HG02678 (cell line): ENCODE results near the gene DACT2.

Experiments used
- ATAC-seq: cut with Tn5 transposase; IDR thresholded peaks from one replicate; pipeline ENCODE4 v1.9.1; 2021; ENCODE audit warnings: mild to moderate bottlenecking, moderate library complexity; ENCODE audit not compliant: unreplicated experiment

DACT2 gene

DNA sequence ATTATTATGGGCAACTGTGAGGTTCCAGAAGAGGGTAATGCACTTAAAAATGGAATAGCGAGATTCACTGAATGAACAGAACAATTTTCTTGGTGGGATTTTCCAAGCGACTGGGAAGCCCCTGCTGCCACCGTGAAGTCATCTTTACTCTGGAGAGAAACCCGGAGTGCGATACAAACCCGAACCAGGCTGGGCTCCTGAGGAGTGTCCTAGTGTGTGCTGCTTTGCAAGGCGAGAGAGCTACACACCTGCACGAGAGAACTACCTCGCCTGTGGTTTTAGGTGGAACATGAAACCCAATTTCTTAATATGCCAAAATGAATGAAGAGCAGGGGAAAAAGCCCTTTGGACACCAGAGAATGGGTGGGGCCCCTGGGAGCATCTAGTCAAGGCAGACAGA is 33.5 kb upstream of the DACT2 start:
- ATAC-seq: no peak

DNA sequence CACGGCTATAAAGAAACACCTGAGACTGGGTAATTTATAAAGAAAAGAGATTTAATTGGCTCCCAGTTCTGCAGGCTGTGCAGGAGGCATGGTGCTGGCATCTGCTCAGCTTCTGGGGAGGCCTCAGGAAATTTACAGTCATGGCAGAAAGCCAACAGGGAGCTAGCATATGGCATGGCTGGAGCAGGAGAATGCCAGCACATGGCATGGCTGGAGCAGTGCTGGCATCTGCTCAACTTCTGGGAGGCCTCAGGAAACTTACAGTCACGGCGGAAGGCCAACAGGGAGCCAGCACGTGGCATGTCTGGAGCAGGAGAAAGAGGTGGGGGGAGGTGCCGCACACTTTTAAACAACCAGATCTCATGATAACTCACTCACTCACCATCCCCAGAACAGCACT is 32.5 kb upstream of the DACT2 start:
- no peak for ATAC-seq

DNA sequence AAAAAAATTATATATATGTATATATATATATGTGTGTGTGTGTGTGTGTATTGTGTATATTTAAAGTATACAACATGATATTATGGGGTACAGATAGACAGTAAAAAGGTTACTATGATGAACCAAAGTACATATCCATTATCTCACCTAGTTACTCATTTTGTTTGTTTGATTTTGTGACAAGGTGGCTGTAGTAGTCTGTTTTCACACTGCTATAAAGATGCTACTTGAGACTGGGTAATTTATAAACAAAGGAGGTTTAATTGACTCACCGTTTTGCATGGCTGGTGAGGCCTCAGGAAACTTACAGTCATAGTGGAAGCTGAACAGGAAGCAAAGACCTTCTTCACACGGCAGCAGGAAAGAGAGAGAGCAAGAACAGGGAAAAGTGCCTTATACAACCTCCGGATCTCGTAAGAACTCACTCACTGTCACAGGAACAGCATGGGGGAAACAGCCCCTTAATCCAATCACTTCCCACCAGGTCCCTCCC is 30.2 kb upstream of the DACT2 start:
- no peak for ATAC-seq

DNA sequence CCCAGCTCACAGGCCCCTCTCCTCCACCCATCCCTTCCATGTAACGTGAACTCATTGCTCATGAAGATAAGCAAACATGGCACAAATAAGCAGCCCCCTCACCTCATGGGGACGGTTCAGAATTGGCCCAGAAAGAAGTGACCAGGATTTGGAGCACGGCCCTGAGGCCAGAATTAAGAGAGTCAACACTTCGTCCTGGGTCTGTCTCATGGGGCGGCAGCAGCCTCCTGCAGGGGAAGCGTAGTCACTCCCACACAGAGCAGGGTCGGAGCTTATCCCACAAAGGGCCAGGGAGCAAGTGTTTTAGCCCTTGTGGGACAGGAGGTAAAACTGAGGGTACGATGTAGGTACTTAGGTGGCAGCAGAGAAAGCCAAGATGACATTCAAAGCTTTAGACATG is 28.6 kb upstream of the DACT2 start:
- ATAC-seq: no peak

DNA sequence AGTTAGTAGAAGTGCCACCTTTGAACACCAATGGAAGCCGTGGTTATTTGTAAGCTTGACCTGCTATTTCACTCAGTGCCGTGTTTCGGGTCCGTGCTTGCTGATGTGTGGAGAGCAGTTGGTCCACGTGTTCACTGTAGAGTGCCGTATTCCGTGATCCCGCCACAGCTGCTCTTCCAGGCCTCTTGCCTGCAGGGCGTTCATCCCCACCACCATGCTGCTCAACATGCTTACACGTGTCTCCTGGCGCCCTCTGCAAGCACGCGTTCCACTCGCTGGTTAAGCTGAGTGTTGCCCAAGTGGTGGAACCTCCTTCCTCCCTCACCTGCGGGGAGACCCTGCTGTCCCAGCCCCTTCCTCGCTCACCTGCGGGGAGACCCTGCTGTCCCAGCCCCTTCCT is 28.0 kb upstream of the DACT2 start:
- no peak for ATAC-seq

DNA sequence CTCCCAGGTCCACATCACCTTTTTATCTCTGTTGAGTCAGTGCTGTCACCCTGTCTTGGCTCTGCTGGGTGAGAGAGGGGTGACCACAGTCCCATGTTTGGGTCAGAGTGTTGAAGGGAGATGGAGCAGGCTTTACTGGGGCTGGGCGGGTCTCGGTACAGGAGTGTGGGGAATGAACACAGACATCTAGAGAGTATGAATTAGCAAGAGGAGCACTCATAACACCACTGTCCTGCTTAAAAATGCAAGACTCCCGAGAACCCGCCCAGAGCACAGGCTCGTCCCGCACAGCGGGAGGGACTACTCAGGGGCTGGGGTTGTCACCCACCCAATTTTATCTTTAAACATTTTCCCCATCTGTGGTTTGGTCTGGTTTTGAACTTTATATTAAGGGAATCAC is 27.5 kb upstream of the DACT2 start:
- ATAC-seq: no peak

DNA sequence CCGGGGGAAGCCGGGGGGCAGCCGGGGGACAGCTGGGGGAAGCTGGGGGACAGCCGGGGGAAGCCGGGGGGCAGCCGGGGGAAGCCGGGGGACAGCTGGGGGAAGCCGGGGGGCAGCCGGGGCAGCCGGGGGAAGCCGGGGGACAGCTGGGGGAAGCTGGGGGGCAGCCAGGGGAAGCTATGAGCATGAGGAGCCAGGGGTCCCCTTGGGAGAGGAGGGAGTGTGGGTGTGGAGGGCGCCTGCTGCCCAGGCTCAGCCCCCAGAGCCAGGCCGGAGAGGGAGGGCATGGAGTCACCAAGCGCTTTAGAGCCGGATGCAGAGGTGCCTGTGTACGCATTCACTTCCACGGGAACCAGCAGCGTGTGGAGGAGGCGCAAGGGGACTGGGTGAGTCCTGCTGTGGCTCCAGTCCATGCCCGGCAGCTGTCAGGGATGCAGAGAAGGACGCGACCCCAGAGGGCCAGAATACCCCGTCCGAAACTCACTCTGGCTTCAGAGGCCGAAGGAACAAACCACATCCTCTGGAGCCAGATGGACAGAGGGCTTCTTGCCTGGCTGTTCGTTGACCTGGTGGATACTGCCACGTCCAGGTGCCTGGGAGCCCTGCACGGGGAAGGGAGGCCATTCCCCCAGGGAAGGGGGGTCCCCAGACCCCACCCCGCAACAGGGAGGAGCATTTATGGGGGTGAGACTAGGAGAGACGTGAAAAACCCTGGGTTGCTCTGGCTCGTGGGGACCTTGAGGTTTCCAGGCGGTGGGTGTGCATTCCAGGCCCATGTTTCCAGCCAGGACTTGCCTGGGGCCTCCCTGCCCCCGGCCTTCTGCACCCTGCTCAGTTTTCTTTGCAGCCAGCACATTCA is 26.5 kb upstream of the DACT2 start:
- no peak for ATAC-seq

DNA sequence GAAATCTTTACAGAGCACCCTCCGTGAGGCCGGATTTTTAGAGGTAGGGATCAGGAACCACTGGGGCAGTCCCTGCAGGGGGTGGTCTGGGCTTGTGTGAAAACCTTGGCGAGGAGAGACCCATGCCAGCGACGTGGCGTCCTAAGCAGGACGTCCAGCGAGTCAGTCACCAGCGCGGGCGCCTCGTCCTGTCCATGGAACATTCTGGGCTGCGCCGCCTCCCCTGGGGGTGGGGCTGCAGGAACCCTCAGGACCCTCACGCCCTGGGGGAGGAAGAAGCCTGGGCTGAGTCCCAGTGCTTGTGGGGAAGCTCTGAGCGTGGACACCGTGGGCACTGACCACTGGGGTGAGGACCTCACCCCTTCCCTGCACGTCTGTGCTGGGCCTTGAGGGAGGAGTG is 25.7 kb upstream of the DACT2 start:
- no peak for ATAC-seq

DNA sequence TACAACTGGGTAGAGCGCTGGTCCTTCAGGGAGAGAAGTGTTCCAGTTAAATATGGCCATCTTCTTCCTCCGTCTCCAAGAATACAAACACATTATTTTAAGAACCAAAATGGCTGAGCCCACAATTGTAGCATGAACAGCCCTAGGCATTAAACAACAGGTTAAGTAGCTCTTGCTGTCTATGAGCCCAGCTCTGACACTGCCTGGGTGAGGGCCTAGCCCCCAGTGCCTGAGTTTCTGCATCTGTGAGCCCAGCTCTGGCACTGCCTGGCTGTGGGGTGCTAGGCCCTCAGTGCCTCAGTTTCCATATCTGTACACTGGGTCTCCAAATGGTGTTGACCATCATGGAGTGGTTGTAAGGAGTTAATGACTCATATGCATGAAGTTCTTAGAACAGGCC is 24.8 kb upstream of the DACT2 start:
- no peak for ATAC-seq

DNA sequence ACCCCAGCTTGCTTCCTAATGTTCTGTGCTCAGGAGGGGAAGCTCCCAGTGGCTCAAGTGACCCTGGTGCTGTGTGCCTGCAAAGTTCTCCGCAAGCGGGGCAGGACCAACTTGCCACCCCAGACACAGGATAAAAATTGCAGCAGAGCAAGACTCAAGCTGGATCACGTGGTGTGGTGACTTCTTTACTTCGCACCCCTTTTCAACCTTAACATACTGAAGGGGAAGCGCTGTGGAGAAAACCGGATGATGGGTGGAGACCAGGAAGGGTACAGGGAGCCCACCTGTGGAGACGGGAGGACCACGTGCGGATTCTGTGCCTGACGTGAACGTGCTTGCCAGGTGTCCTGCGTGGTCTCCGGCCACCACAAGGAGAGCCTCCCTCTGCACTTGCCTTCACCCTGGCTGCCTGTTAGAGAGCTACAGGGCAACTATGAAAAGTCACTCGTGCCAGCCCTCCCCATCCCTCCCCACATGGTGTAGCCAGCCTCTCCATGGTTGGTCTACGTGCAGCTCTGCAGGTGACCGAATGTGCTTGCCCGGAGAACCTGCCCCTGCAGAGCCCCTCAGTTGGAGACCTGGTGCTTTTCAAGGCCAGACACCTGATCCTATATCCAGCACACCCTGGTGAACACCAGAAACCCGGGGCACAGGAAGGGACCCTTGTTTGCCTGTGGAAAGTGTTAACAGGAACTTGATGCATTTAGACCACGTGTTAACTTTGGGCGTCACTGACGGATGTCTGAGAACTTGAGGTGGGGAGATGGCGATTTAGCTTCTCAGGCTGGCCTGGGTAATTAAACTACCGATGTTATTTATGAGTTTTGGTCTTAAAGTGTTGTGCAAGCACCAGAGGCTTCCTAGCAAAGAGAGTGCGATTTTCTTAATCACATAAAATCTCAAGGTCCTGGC is 23.9 kb upstream of the DACT2 start:
- no peak for ATAC-seq

DNA sequence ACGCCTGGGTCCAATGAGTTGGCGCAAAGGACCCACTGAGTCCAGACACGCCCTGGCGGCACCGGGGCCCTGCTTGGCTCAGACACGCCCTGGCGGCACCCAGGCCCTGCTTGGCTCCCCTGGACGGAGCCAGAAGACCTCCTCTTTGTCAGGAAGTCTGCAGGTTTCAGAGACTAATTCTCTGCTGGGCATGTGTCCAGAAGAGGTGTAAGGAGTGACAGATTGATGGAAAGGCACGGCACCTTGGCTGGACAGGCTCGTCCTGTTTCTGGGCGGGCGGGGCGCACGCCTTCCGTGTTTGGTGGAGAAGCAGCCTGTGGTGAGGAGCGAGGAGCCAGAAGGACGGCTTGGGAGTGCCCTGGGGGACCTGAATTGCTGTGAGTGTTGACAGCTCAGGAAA is 23.1 kb upstream of the DACT2 start:
- ATAC-seq: no peak

DNA sequence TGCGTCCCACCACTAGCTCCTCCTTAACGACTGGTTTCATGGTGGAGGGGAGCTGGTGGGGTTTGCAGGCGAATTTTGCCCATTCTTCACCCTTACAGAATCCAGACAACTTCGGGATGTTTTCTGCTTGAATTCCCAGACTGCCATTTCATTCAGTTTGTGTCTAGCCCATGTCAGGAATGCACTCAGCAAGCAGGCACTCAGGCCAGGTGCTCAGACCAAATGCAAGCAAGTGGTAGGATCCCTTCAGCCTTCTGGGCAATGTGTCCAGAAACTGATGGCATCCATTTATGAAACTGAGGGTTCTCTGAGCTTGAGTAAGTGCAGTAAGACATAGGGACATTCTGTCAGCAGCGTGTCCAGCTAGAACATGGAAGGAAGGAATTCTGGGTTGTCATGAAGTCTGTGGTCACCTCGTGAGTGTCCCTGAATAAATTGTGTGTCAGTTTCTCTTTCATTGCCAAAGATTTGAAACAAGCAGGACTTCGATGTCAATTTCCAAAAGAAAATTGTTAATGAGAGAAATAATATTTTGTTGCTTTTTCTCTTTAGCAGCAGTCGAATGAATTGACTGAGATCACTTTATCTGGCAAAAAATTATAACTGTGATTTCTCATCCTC is 21.8 kb upstream of the DACT2 start:
- no peak for ATAC-seq

DNA sequence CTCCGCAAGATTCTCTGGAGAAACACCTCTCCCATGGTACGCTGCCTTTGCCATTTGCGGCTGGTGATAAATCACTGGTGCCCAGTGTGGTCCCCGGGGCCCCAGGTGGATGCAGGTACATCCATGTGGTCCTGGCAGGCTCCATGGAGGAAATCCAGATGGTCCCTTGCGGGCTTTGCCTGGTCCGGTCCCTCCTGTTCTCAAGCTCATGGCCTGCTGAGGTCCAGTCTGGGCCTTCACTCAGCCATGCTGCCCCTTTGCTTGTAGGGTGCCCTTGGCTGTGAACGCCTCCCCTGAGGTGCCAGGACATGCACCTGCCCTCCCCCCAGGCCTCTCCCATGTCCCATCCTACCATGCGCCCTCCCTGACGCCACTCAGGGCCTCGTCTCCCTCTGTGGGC is 21.2 kb upstream of the DACT2 start:
- ATAC-seq: no peak

DNA sequence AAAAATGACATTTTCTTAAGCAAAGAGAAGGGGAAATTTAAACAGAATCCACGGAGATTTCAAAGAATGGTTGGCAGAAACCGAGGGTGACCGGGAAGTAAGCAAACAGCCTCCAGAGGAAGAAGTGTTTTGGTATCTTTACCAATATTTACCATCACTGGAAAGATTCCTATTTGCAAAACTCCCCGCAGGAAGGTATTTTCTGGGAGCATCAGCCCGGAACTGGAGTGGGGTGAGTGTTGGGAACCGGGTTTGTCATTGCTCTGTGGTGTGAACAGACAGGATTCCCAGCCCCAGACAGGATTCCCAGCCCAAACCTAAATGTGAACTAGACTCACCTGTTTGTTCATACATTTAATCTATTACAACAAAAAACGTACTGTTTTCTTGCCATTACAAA is 19.2 kb upstream of the DACT2 start:
- ATAC-seq: no peak

DNA sequence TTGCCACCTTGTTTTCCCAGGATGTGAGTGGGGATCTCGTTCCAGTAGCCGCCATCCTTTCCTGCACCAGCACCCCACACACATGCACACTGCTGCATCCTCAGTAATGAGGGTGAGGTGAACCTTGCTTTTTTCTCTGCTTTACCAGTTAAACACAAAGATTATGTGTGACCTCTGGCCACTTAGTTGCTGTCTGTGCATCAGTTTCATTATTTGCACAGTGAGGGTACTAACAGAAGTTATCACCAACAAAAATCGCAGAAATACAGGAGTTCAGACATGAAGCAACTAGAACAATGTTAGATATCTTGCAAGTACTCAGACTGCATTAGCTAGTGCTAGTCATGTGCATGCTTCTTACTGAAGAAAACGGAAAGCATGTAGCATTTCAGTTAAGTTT is 17.4 kb upstream of the DACT2 start:
- ATAC-seq: no peak

DNA sequence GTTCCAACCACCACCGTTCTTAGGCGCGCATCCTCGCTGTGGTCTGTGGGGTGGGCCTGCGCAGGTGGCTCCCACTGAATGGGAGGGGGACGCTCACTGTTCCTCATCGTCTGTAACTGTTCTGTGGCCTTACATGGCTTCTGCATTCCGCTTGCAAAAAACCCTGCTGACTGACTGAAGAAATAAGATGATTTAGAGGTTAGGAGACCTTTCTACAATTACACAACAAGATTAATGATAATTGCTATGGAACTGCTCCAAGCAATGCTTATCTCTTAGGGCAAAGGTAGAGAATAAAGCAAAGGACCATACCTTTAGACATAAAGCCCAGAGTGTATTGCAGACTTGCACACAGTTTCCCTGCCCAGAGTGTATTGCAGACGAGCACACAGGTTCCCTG is 14.4 kb upstream of the DACT2 start:
- no peak for ATAC-seq

DNA sequence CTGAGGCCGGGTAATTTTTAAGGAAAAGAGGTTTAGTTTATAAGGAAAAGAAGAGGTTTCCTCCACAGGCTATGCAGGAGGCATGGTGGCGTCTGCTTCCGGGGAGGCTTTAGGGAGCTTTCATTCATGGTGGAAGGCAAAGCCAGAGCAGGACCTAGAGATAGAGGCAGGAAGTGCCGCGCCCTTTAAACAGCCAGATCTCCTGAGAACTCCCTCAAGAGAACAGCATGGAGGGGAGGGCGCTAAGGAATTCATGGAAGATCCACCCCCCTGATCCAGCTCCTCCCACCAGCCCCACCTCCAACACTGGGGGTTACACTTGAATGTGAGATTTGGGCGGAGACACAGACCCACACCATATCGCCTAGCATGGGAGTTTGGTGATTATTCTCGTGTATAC is 13.9 kb upstream of the DACT2 start:
- ATAC-seq: no peak

DNA sequence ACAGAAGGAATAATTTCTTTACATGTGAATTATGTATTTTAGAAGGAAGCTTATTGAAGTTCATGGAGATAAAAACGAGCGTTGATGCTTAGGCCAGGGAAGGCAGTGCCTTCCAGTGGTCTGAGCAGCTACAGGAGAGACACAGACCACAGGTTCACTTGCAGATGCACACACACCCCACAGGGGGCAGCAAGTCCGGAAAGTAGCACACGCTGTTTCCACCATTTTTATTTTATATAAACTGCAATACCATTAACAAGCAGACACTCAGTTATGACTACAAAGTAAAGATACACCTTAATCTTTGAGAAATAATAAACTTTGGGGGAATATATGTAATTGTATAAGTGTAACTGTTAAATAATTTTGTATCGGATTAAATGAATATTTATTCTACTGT is 13.5 kb upstream of the DACT2 start:
- ATAC-seq: no peak

DNA sequence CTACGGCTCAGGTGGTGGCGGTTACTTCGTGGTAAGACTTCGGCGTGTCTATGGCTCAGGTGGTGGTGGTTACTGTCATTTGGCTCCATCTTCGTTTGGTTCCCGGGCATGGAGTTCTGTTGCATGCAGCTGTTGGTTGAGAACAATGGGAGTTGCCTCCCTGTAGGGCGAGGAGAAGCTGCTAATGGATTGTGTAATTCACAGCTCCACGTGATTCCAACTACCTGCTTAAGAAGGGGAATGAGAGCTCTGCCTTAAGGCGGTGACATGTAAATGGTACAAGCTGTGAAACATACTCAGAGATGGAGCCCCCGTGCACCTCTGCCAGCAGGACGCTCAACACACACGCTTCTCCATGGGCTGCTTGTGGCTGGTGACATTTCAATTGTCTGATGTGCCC is 12.4 kb upstream of the DACT2 start:
- ATAC-seq: no peak

DNA sequence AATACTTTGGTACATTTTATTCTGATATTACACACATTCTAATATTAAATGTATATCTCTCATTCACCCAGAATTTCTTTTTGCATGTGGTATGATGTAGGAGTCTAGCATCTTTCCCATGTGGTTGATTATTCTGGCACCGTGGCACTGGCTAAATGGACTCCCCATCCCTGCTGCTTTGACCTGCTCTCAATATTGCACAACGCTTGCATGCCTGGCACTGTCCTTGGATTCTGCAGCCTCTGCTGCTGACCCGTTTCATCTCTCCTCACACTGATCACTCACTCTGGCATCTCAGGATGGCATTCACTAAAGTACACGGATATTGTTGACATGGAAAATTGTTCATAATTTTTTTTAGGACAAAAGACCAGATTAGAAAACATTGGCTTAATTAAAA is 11.5 kb upstream of the DACT2 start:
- no peak for ATAC-seq

DNA sequence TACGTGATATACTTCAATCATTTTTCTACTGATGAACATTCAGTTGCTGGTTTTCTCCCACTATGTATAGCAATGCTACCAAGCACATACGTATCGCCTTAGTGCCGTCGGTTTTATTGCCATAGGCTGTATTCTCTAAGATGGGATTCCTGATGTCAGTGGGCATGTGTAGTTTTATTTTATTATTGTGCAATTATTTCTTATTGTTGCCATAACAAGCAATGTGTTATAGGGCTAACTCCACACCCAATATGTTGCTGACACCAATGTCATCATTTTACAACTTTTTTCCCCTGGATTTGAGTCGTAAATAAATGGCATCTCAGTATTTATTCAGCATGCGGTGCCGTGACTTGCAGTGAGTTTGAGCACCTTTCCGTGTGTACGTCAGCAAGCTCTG is 10.8 kb upstream of the DACT2 start:
- ATAC-seq: no peak

DNA sequence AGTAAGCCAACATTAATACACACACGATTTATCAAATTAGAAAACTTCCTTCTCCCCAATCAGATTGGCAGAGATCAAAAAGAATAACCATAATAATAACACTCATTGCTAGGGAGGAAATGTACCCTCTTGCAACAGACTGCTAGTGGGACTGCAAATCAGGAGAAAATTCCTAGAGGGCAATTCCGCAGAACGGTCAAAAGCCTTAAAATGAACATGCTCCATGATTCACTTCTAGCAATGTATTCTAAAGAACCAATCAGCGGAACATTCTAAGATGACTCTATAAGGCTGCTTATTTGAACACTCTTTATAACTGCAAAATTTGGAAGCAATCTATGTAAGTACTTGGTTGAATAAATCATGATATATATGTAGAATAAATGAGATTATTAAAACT is 8.5 kb upstream of the DACT2 start:
- ATAC-seq: no peak
